ENCODE measurements around the gene DUOX1. TPM values are rescaled to one million over a fixed set of nuclear protein-coding genes. Genes with fewer than 3 reads are reported as not detected.

DUOX1 gene
- polyA plus RNA-seq, 1 of the 3 experiments (the other 2 are of a cell fraction): not detected

- H3K27ac ChIP-seq (ENCODE audit: low read depth in 2 of 2, low read length in 1 of 2): no peak overlapping the region
- peaks cover 5 to 13% of the 10 kb centered on the region in 2 experiments; a peak in 3 of 4 replicates for H3K4me1 ChIP-seq (ENCODE audit: control insufficient read depth in 1 of 2, insufficient read depth in 2 of 2, low read depth in 1 of 2, low read length in 1 of 2)
- no peaks in the 10 kb centered on the region for H3F3A ChIP-seq (replicated peaks; ENCODE audit: insufficient read depth)
- WGBS (ENCODE audit: low lambda C conversion rate): 98% methylated on average over 23 of the region's 36 CpGs
- ChIA-PET POLR2A (no interaction called here), CTCF (interaction anchor here (0.6 to 1.2 kb wide), 2 partner anchors 34 to 267 kb away, joined by 3 to 4 read pairs; no protein-coding TSS in a partner anchor)
- no peak overlapping the region for H3K4me3 ChIP-seq (ENCODE audit: low read depth in 2 of 2, low read length in 1 of 2)
- no peaks in the 10 kb centered on the region for H3K9me3 ChIP-seq
- H3K79me2 ChIP-seq (ENCODE audit: insufficient read depth): no peaks in the 10 kb centered on the region
- no peak overlapping the region for H2AFZ ChIP-seq (ENCODE audit: low read depth)
- no peak overlapping the region for H3K4me2 ChIP-seq
- DNase-seq: no peak
- H4K20me1 ChIP-seq (ENCODE audit: insufficient read depth): no peaks in the 10 kb centered on the region
- H3K36me3 ChIP-seq (replicated peaks in 1 of 2; ENCODE audit: control insufficient read depth in 1 of 2, insufficient read depth in 2 of 2, low read length in 1 of 2): peaks cover 0 to 3% of the 10 kb centered on the region in 2 experiments
- TF ChIP-seq GATA2 (CRISPR knock-in tag; IDR thresholded peaks at IDR 0.05) (no peak), FOXJ3 (CRISPR knock-in tag; IDR thresholded peaks at IDR 0.05) (no peak), JUND (IDR thresholded peaks at IDR 0.05) (no peak), ZBTB33 (IDR thresholded peaks at IDR 0.05; ENCODE audit: borderline replicate concordance, low read depth) (no peak), FOXM1 (IDR thresholded peaks at IDR 0.05; ENCODE audit: low read depth) (no peak), GABPA (IDR thresholded peaks at IDR 0.05; ENCODE audit: low read depth) (no peak), POLR2AphosphoS5 (IDR thresholded peaks at IDR 0.05; ENCODE audit: low read depth, low read length) (no peak), TCF12 (IDR thresholded peaks at IDR 0.05) (no peak), USF1 (IDR thresholded peaks at IDR 0.05; ENCODE audit: borderline replicate concordance, low read depth) (no peak)
- no peaks in the 10 kb centered on the region for H3K9me2 ChIP-seq
- no peak overlapping the region for H3K9ac ChIP-seq
- no peaks in the 10 kb centered on the region for H3K27me3 ChIP-seq (ENCODE audit: insufficient read depth)
These were observed 22.4 kb downstream of the DUOX1 start for GRCh38 chr15:45151998-45152828.

- Histone ChIP-seq H3K9me2 (no peaks in the 10 kb centered on the region), H3K4me1 (ENCODE audit: control insufficient read depth in 1 of 2, insufficient read depth in 2 of 2, low read depth in 1 of 2, low read length in 1 of 2) (peaks cover 0 to 2% of the 10 kb centered on the region in 2 experiments; a peak in 1 of 4 replicates), H3K27ac (ENCODE audit: low read depth in 2 of 2, low read length in 1 of 2) (no peak overlapping the region), H3F3A (replicated peaks; ENCODE audit: insufficient read depth) (no peaks in the 10 kb centered on the region), H3K79me2 (ENCODE audit: insufficient read depth) (no peaks in the 10 kb centered on the region), H2AFZ (ENCODE audit: low read depth) (no peak overlapping the region), H3K36me3 (replicated peaks in 1 of 2; ENCODE audit: control insufficient read depth in 1 of 2, insufficient read depth in 2 of 2, low read length in 1 of 2) (peaks cover 0 to 3% of the 10 kb centered on the region in 2 experiments), H3K4me2 (no peak overlapping the region), H4K20me1 (ENCODE audit: insufficient read depth) (no peaks in the 10 kb centered on the region), H3K9ac (no peak overlapping the region), H3K9me3 (no peaks in the 10 kb centered on the region), H3K27me3 (ENCODE audit: insufficient read depth) (no peaks in the 10 kb centered on the region), H3K4me3 (ENCODE audit: low read depth in 2 of 2, low read length in 1 of 2) (no peak overlapping the region)
- DNase-seq: no peak
- POLR2A ChIA-PET: no interaction called here
- 87% methylated on average over 8 of the region's 8 CpGs for WGBS (ENCODE audit: low lambda C conversion rate)
- CTCF ChIA-PET: interaction anchor here (1.1 to 10.7 kb wide), 5 partner anchors 12 to 302 kb away, joined by 5 to 226 read pairs (median 7); no protein-coding TSS in a partner anchor
- TF ChIP-seq GABPA (IDR thresholded peaks at IDR 0.05; ENCODE audit: low read depth) (no peak), FOXJ3 (CRISPR knock-in tag; IDR thresholded peaks at IDR 0.05) (no peak), CTCF (IDR thresholded peaks at IDR 0.05) (no peak), TCF12 (IDR thresholded peaks at IDR 0.05) (no peak), FOSL2 (IDR thresholded peaks at IDR 0.05; ENCODE audit: borderline replicate concordance, low read depth) (no peak), REST (IDR thresholded peaks at IDR 0.05; ENCODE audit: low read depth, low read length) (no peak), YY1 (IDR thresholded peaks at IDR 0.05; ENCODE audit: low read depth) (no peak), ZBTB33 (IDR thresholded peaks at IDR 0.05; ENCODE audit: borderline replicate concordance, low read depth) (no peak), SIN3A (IDR thresholded peaks at IDR 0.05; ENCODE audit: borderline replicate concordance, low read depth, low read length) (no peak), MXI1 (IDR thresholded peaks at IDR 0.05; ENCODE audit: low read depth, low read length) (no peak)
These were observed 25.9 kb downstream of the DUOX1 start for GRCh38 chr15:45155739-45156138.
